HepG2 (cell line): ENCODE data around the gene ATP11A. TPM values are rescaled to one million over a fixed set of nuclear protein-coding genes. Genes with fewer than 3 reads are reported as not detected.

Experiments used
- ATAC-seq: fragments of 200-7000 bp; cut with Tn5 transposase; 3 replicates; pipeline ENCODE4 v1.9.1; 2020; ENCODE audit warnings: mild to moderate bottlenecking, moderate library complexity
- BruUV-seq: library from RNA; stranded (reverse); fragments of 400-500 nt; replicated peaks from 2 replicates; lab custom pipeline; 2021; lab: Mats Ljungman, UMichigan
- CTCF ChIA-PET: fragments of 300-600 bp; formaldehyde crosslinking; extraction: SDS; loops from one replicate; lab custom pipeline; 2021; ENCODE audit warnings: low total read pairs, inconsistent platforms, low intra/inter-chr PET ratio; lab: Yijun Ruan, JAX
- POLR2A ChIA-PET: fragments of 350-600 bp; sonication (Branson Sonifier 250); formaldehyde crosslinking; loops from one replicate; lab custom pipeline; 2020; ENCODE audit warnings: antibody characterized with exemption, inconsistent platforms; lab: Yijun Ruan, JAX
- DNase-seq: peaks from one replicate; pipeline ENCODE4 v3.0.0-alpha.2; 2015; ENCODE audit warnings: low spot score
- FAIRE-seq: peaks from 3 replicates; lab custom pipeline; 2011; peaks lifted over from hg19 to GRCh38; lab: Jason Lieb, UNC
- H2AFZ ChIP-seq: one replicate; pipeline ENCODE4 v1.6.1; 2011; ENCODE audit warnings: low read length, inconsistent platforms
- H3K27ac ChIP-seq: fragments of 300-600 bp; 3 replicates; pipeline ENCODE4 v1.8.0; 2011; ENCODE audit warnings: mixed run types, mild to moderate bottlenecking, mixed read lengths, low read length, inconsistent platforms; ENCODE audit not compliant: insufficient read depth; ENCODE audit errors: extremely low read length
- H3K27me3 ChIP-seq, 2 experiments: fragments of 200-600 bp in 1 of 2; 2 replicates in 1 of 2; 3 replicates in 1 of 2; pipeline versions ENCODE4 v1.6.0 to v1.8.0; 2011; ENCODE audit warnings: low read length in 2 of 2, mild to moderate bottlenecking in 2 of 2, moderate library complexity in 2 of 2, inconsistent platforms in 1 of 2; ENCODE audit not compliant: insufficient read depth in 2 of 2, control insufficient read depth in 1 of 2
- H3K36me3 ChIP-seq, 2 experiments: fragments of 200-600 bp in 1 of 2; replicated peaks in 1 of 2; 2 replicates in 1 of 2; 3 replicates in 1 of 2; pipeline versions ENCODE4 v1.5.1 to v1.8.0; 2011; ENCODE audit warnings: low read length in 2 of 2, inconsistent platforms in 1 of 2; ENCODE audit not compliant: insufficient read depth in 2 of 2, control insufficient read depth in 1 of 2
- H3K4me1 ChIP-seq: 2 replicates; pipeline ENCODE4 v1.5.1; 2012; ENCODE audit warnings: low read length, inconsistent platforms; ENCODE audit not compliant: insufficient read depth
- H3K4me2 ChIP-seq: 2 replicates; pipeline ENCODE4 v1.6.0; 2011; ENCODE audit warnings: low read depth, low read length, inconsistent platforms
- H3K4me3 ChIP-seq, 3 experiments: fragments of 200-600 bp in 1 of 3; sonication (generic), shearing (Covaris generic) in 1 of 3; replicated peaks in 1 of 3; 2 replicates each; pipeline ENCODE4 v1.5.1; 2011 to 2016; ENCODE audit warnings: low read length in 3 of 3, inconsistent platforms in 2 of 3, low read depth in 2 of 3, mild to moderate bottlenecking in 2 of 3, control low read depth in 1 of 3, mixed read lengths in 1 of 3; ENCODE audit not compliant: insufficient read depth in 1 of 3
- H3K79me2 ChIP-seq: one replicate; pipeline ENCODE4 v1.6.1; 2011; ENCODE audit warnings: low read length, inconsistent platforms; ENCODE audit not compliant: insufficient read depth
- H3K9ac ChIP-seq: 2 replicates; pipeline ENCODE4 v1.6.0; 2011; ENCODE audit warnings: mild to moderate bottlenecking, low read depth, low read length, inconsistent platforms; ENCODE audit not compliant: insufficient read depth
- H3K9me3 ChIP-seq: 2 replicates; pipeline ENCODE4 v1.5.1; 2012; ENCODE audit warnings: mild to moderate bottlenecking, low read length
- H4K20me1 ChIP-seq: 2 replicates; pipeline ENCODE4 v1.6.0; 2011; ENCODE audit warnings: inconsistent platforms, mild to moderate bottlenecking, low read length, moderate library complexity; ENCODE audit not compliant: insufficient read depth
- HOXA7 ChIP-seq: sonication (generic); formaldehyde crosslinking; IDR thresholded peaks from 2 replicates; pipeline ENCODE4 v1.8.1; 2022; ENCODE audit warnings: mild to moderate bottlenecking, missing genetic modification reagents, moderate library complexity
- RBM39 ChIP-seq: fragments of 200-400 bp; formaldehyde crosslinking; IDR thresholded peaks from one replicate; pipeline ENCODE4 v1.6.1; 2018; ENCODE audit warnings: antibody characterized with exemption, mild to moderate bottlenecking, low read depth, low read length; ENCODE audit not compliant: poor library complexity, severe bottlenecking
- ZNF30 ChIP-seq: sonication (generic); formaldehyde crosslinking; IDR thresholded peaks from 2 replicates; pipeline ENCODE4 v1.5.0; 2020; ENCODE audit warnings: mild to moderate bottlenecking, missing genetic modification reagents
- ZNF674 ChIP-seq: sonication (generic); formaldehyde crosslinking; IDR thresholded peaks from 2 replicates; pipeline ENCODE4 v1.5.0; 2020; ENCODE audit warnings: low read depth, mild to moderate bottlenecking, missing genetic modification reagents
- ZNF713 ChIP-seq: sonication (generic); formaldehyde crosslinking; IDR thresholded peaks from 2 replicates; pipeline ENCODE4 v1.4.0; 2020; ENCODE audit warnings: mild to moderate bottlenecking, missing genetic modification reagents
- ZNF768 ChIP-seq: sonication (generic); formaldehyde crosslinking; IDR thresholded peaks from 2 replicates; pipeline ENCODE4 v1.4.0; 2020; ENCODE audit warnings: missing genetic modification reagents
- ZSCAN21 ChIP-seq: sonication (generic); formaldehyde crosslinking; IDR thresholded peaks from 2 replicates; pipeline ENCODE4 v1.8.0; 2022; ENCODE audit warnings: mild to moderate bottlenecking, missing genetic modification reagents, moderate library complexity, borderline replicate concordance
- WGBS: methylation state at CpG from one replicate; pipeline ENCODE4 v1.1.6; 2017; ENCODE audit warnings: low lambda C conversion rate; 5-methylcytosine and 5-hydroxymethylcytosine counted together
- in situ Hi-C: cut with HindIII; loops from 2 replicates; pipeline ENCODE4 v1.10.0; 2017; ENCODE audit warnings: low pct_unique_long_range_greater_than_20kb; ENCODE audit not compliant: extremely low pct_ligation_motif_present
- intact Hi-C: fragments of 100-400 bp; cut with micrococcal nuclease; formaldehyde crosslinking; loops from one replicate; pipeline ENCODE4 v1.10.0; 2022; ENCODE audit not compliant: unreplicated experiment
- polyA plus RNA-seq, 8 experiments: library from polyadenylated mRNA; depleted of rRNA in 3 of 8; stranded (reverse) in 7 of 8; unstranded in 1 of 8; fragments of >200 nt; fragmentation: Illumina TruSeq in 4 of 8; extraction: Trizol in 4 of 8; gene quantifications; 2 replicates each; pipeline versions ENCODE4 v1.2.1 to v1.2.3, GENCODE V29; 2011 to 2016; ENCODE audit warnings: low read depth in 4 of 8, missing spikeins in 1 of 8, mixed read lengths in 1 of 8; ENCODE audit not compliant: insufficient read depth in 1 of 8
- total RNA-seq, 5 experiments: library from RNA; depleted of rRNA; stranded (reverse); fragments of >200 nt; fragmentation: Illumina TruSeq; extraction: Trizol; gene quantifications; 2 replicates each; pipeline ENCODE4 v1.2.3, GENCODE V29; 2016; ENCODE audit warnings: low read depth in 1 of 5
- TF ChIP-seq, protein P1 (sequence below), 2 experiments: sonication (generic) in 1 of 2; formaldehyde crosslinking in 1 of 2; IDR thresholded peaks; 2 replicates each; pipeline versions ENCODE4 v1.4.0 to v1.6.1; 2018 to 2020; ENCODE audit warnings: missing genetic modification reagents in 2 of 2, borderline replicate concordance in 1 of 2, low read depth in 1 of 2, mild to moderate bottlenecking in 1 of 2, missing biosample characterization in 1 of 2
- TF ChIP-seq, protein P2 (sequence below): sonication (generic); formaldehyde crosslinking; IDR thresholded peaks from 2 replicates; pipeline ENCODE4 v1.4.0; 2020; ENCODE audit warnings: mild to moderate bottlenecking, missing genetic modification reagents

ATP11A gene
- total and polyA plus RNA-seq, 2 of the 13 experiments (the other 11 are each of a cell fraction or from before 2014, with no cell fraction given) = 18.4 to 20.1 TPM

GRCh38 chr13:112776354-112776753, 86.5 kb downstream of the ATP11A start:
- in situ Hi-C loops (no loop called here), intact Hi-C loops (no loop called here)
- DNase-seq (no peak), ATAC-seq (no peak), FAIRE-seq (no peak)
- POLR2A ChIA-PET = no interaction called here
- Histone ChIP-seq H3K27ac (no peak overlapping the region), H3K9ac (no peak overlapping the region), H3K9me3 (no peaks in the 10 kb centered on the region), H2AFZ (no peak overlapping the region), H3K4me1 (no peaks in the 10 kb centered on the region), H3K4me2 (no peak overlapping the region), H3K36me3 (peaks cover 8 to 32% of the 10 kb centered on the region in 2 experiments; a peak in 4 of 5 replicates), H3K79me2 (peaks cover 76% of the 10 kb centered on the region), H3K4me3 (no peak overlapping the region), H4K20me1 (peaks cover 63% of the 10 kb centered on the region), H3K27me3 (no peaks in the 10 kb centered on the region)
- over 99% methylated on average over 9 of the region's 9 CpGs for WGBS
- BruUV-seq = no TSS peak
- CTCF ChIA-PET = no interaction called here
- no peak for TF ChIP-seq ZNF30 (CRISPR knock-in tag)
- TF ChIP-seq, all 625 proteins: peak for 0

DNA sequence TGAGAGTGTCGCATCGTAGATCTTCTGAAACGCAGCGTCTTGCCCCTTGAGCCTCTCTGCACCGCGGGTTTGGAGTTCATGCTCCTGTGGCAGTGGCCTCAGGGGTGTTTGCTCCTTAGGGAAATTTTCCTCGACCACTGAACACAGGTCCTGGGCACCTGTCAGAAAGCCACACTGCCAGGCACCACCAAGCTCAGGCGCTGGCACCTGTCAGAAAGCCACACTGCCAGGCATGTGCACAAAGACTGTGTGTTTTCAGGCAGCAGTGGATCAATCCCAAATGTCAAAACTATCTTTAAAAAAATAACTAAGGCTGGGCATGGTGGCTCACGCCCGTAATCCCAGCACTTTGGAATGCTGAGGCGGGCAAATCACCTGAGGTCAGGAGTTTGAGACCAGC, 87.1 kb downstream of the ATP11A start:
- BruUV-seq = no TSS peak
- Histone ChIP-seq H3K4me3 (no peak overlapping the region), H3K27ac (no peak overlapping the region), H3K4me1 (no peaks in the 10 kb centered on the region), H3K9ac (no peak overlapping the region), H3K36me3 (peaks cover 8 to 27% of the 10 kb centered on the region in 2 experiments; a peak in 4 of 5 replicates), H4K20me1 (peaks cover 62% of the 10 kb centered on the region), H3K4me2 (no peak overlapping the region), H2AFZ (no peak overlapping the region), H3K9me3 (no peaks in the 10 kb centered on the region), H3K79me2 (peaks cover 77% of the 10 kb centered on the region), H3K27me3 (no peaks in the 10 kb centered on the region)
- ChIA-PET POLR2A (no interaction called here), CTCF (no interaction called here)
- ATAC-seq = no peak
- in situ Hi-C loops = no loop called here
- 97% methylated on average over 8 of the region's 11 CpGs for WGBS
- intact Hi-C loops = no loop called here
- TF ChIP-seq, protein P1, sequence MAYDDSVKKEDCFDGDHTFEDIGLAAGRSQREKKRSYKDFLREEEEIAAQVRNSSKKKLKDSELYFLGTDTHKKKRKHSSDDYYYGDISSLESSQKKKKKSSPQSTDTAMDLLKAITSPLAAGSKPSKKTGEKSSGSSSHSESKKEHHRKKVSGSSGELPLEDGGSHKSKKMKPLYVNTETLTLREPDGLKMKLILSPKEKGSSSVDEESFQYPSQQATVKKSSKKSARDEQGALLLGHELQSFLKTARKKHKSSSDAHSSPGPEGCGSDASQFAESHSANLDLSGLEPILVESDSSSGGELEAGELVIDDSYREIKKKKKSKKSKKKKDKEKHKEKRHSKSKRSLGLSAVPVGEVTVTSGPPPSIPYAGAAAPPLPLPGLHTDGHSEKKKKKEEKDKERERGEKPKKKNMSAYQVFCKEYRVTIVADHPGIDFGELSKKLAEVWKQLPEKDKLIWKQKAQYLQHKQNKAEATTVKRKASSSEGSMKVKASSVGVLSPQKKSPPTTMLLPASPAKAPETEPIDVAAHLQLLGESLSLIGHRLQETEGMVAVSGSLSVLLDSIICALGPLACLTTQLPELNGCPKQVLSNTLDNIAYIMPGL (CRISPR knock-in tag; IDR thresholded peaks at IDR 0.05; ENCODE audit: borderline replicate concordance in 1 of 2, low read depth in 1 of 2) = no peak
- TF ChIP-seq RBM39 = no peak
- TF ChIP-seq ZSCAN21 (CRISPR knock-in tag) = no peak
- no peak for TF ChIP-seq HOXA7 (CRISPR knock-in tag)
- TF ChIP-seq ZNF768 (CRISPR knock-in tag) = no peak
- no peak for TF ChIP-seq ZNF713 (CRISPR knock-in tag)
- TF ChIP-seq, protein P2, sequence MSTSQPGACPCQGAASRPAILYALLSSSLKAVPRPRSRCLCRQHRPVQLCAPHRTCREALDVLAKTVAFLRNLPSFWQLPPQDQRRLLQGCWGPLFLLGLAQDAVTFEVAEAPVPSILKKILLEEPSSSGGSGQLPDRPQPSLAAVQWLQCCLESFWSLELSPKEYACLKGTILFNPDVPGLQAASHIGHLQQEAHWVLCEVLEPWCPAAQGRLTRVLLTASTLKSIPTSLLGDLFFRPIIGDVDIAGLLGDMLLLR (CRISPR knock-in tag) = no peak
- no peak for TF ChIP-seq ZNF674 (CRISPR knock-in tag)
- no peak for FAIRE-seq
- no peak for DNase-seq
